Osteocyte (in vitro differentiated cells): ENCODE data around the gene ASS1. TPM values are rescaled to one million over a fixed set of nuclear protein-coding genes. Genes with fewer than 3 reads are reported as not detected.

Experiments
- DNase-seq: peaks from one replicate; pipeline ENCODE4 v3.0.0; 2021; ENCODE audit warnings: mixed read lengths; ENCODE audit not compliant: unreplicated experiment; ENCODE audit errors: extremely low spot score
- H3K27ac Mint-ChIP-seq: one replicate; pipeline ENCODE4 v1.8.0; 2021; ENCODE audit warnings: mild to moderate bottlenecking, mixed read lengths; ENCODE audit not compliant: unreplicated experiment
- H3K27me3 Mint-ChIP-seq: one replicate; pipeline ENCODE4 v1.8.0; 2021; ENCODE audit warnings: mixed read lengths; ENCODE audit not compliant: unreplicated experiment
- H3K36me3 Mint-ChIP-seq: one replicate; pipeline ENCODE4 v1.8.0; 2021; ENCODE audit warnings: mixed read lengths; ENCODE audit not compliant: unreplicated experiment
- H3K4me1 Mint-ChIP-seq: one replicate; pipeline ENCODE4 v1.8.0; 2021; ENCODE audit warnings: mixed read lengths; ENCODE audit not compliant: unreplicated experiment
- H3K4me3 Mint-ChIP-seq: one replicate; pipeline ENCODE4 v1.8.0; 2021; ENCODE audit warnings: mild to moderate bottlenecking, moderate library complexity, mixed read lengths; ENCODE audit not compliant: unreplicated experiment
- H3K9me3 Mint-ChIP-seq: one replicate; pipeline ENCODE4 v1.8.0; 2021; ENCODE audit warnings: mixed read lengths; ENCODE audit not compliant: unreplicated experiment
- CTCF ChIP-seq: fragments of 200-600 bp; sonication (generic); IDR thresholded peaks from 2 replicates; pipeline ENCODE4 v1.5.0; 2021; ENCODE audit warnings: antibody characterized with exemption, mild to moderate bottlenecking, moderate library complexity
- total RNA-seq: library from RNA; stranded (reverse); gene quantifications from 2 replicates; pipeline ENCODE4 v1.2.1, GENCODE V29; 2021

The ASS1 gene
- total RNA-seq, 1 donor from 2014 or later: 219 TPM

DNA sequence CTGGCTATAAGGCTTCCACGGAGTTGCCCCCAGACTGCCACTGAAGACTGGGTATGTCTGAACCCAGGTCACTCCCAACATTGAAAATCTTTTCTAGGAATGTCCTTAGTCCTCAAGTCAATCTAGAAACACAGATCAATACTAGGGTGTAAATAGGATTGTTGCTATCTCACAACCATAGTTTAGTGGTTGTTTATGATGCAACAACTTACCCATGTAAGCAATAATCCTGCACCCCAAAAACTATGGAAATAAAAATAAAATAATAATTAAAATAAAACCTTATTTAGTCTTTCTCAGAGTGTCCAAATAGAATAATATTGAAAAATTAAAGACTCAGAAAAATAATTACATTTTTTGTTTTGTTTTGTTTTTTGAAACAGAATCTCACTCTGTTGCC lies 68.3 kb downstream of the ASS1 start:
- TF ChIP-seq CTCF: no peak
- Mint-ChIP-seq H3K9me3 (peaks cover 4% of the 10 kb centered on the region), H3K4me1 (no peaks in the 10 kb centered on the region), H3K27me3 (peaks cover 44% of the 10 kb centered on the region), H3K36me3 (no peaks in the 10 kb centered on the region), H3K4me3 (no peak overlapping the region), H3K27ac (no peak overlapping the region)
- no peak for DNase-seq

DNA sequence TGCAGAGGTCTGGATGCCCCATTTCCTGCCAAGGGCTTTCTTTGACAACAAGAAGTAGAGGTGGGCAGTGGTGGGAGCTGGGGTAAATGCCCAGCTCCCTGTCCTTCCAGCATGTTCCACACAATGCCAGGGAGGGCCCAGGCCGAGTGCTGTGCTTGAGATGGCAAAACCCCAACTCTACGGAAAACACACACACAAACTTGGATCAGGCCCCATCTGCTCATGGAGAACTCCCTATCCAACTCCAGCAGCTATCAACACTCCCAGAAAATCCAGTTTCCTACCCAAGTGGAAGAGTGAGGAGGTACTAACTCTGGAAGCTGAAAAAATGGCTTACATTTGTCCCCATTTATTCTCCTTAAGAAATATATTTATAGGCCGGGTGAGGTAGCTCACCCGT lies 73.5 kb downstream of the ASS1 start:
- Mint-ChIP-seq H3K27me3 (peaks cover 16% of the 10 kb centered on the region), H3K36me3 (no peaks in the 10 kb centered on the region), H3K27ac (no peak overlapping the region), H3K9me3 (no peaks in the 10 kb centered on the region), H3K4me3 (no peak overlapping the region), H3K4me1 (no peaks in the 10 kb centered on the region)
- TF ChIP-seq CTCF: no peak
- DNase-seq: no peak

DNA sequence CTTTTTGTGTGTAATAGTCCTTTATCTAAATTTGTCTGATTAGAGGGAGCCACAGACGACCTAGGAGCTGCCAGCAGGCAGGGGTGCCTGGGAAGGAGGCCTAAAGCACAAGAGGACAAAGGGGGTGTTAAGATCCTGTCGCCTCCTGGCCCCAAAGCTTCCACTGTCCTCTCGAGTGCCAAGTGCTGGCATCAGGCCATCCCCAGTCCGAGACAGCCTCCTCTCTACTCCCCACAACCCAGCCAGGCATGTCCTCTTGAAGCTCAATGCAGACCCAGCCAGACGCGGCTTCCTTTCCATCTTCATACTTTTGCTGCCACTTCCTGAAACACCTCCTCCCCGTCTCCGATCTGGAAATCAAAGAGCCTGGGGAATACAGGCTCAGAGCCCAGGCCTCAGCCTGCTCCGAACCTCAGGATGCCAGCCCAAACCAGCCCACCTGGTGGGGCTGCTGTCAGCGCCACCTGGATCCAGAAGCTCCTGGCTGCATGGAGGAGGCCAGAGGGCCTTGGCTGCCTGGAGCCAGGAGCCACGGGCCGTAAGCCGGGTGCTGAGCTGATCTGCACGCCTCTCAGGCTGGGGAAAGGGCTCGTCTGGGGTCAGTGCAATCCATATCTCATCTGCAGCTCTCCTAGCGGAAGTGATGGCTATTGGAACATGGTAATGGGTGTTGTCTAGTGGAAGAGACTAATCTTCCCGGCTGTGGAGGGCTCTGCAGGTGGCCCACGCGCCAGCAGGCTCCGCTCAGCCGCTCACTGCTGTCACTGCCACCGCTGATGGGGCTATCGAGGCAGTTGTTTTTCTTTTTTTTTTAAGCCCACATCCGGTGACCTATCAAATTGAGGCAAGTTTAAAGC lies 74.4 kb downstream of the ASS1 start:
- TF ChIP-seq CTCF: no peak
- no peaks in the 10 kb centered on the region for H3K9me3 Mint-ChIP-seq
- DNase-seq: no peak
- no peak overlapping the region for H3K4me3 Mint-ChIP-seq
- H3K27me3 Mint-ChIP-seq: peaks cover 22% of the 10 kb centered on the region
- no peak overlapping the region for H3K27ac Mint-ChIP-seq
- no peaks in the 10 kb centered on the region for H3K4me1 Mint-ChIP-seq
- H3K36me3 Mint-ChIP-seq: no peaks in the 10 kb centered on the region

DNA sequence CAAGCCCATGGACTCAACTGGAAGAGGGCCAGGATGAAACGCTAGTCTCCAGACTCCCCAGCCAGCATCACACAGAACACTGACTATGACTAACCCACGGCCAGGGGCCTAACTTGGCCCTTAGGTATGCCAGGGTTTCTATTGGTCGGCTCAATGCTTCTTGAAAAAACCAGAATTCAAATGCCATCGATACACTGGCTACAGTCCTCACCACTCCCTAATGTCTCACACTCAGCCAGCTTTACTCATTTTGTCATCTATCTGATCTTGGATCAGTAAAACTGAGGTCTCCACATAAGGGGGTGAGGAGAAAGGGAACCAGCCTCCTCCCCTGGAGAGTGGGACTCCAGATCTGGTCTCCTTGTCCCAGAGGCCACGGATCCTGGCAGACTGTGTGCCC lies 75.2 kb downstream of the ASS1 start:
- TF ChIP-seq CTCF: no peak
- H3K9me3 Mint-ChIP-seq: no peaks in the 10 kb centered on the region
- no peak overlapping the region for H3K27ac Mint-ChIP-seq
- H3K4me1 Mint-ChIP-seq: no peaks in the 10 kb centered on the region
- no peak for DNase-seq
- no peak overlapping the region for H3K4me3 Mint-ChIP-seq
- H3K36me3 Mint-ChIP-seq: no peaks in the 10 kb centered on the region
- H3K27me3 Mint-ChIP-seq: peaks cover 26% of the 10 kb centered on the region

GRCh38 chr9:130521715-130522114 lies 77.0 kb downstream of the ASS1 start:
- Mint-ChIP-seq H3K27me3 (peaks cover 39% of the 10 kb centered on the region), H3K4me1 (no peaks in the 10 kb centered on the region), H3K36me3 (no peaks in the 10 kb centered on the region), H3K27ac (no peak overlapping the region), H3K4me3 (no peak overlapping the region), H3K9me3 (no peaks in the 10 kb centered on the region)
- no peak for TF ChIP-seq CTCF
- no peak for DNase-seq
